ENCODE data around the gene SH3PXD2A. TPM values are rescaled to one million over a fixed set of nuclear protein-coding genes. Genes with fewer than 3 reads are reported as not detected.

The SH3PXD2A gene
- total RNA-seq, 1 donor: 3.1 TPM

DNA sequence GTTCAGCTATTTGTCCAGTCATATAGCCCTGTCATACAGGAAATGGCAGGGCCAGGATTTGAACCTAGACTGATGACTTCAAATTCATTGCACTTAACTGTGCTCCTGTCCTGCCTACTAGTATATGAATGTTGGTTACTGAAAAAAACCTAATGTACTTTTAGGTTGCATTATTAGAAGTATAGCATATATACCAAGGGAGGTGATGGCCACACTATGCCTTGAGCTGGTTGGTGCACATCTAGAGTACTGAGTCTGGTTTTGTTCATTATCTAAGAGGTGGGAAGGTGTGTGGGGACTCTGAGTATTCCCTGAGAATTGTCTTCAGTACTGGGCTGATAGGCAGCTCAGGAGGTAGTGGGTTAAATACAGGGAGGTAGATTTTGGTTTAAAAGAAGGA is 273.9 kb downstream of the SH3PXD2A start:
- Histone ChIP-seq H3K27me3 (ENCODE audit: insufficient read depth, low read length) (no peaks in the 10 kb centered on the region), H3K4me3 (ENCODE audit: low read length) (no peak overlapping the region), H3K4me1 (ENCODE audit: insufficient read depth, low read length) (peaks cover 19% of the 10 kb centered on the region), H3K9me3 (ENCODE audit: low read depth, low read length) (no peaks in the 10 kb centered on the region)

- H3K4me1 ChIP-seq (ENCODE audit: insufficient read depth, low read length): peaks cover 19% of the 10 kb centered on the region
- no peak overlapping the region for H3K4me3 ChIP-seq (ENCODE audit: low read length)
- no peaks in the 10 kb centered on the region for H3K27me3 ChIP-seq (ENCODE audit: insufficient read depth, low read length)
- no peaks in the 10 kb centered on the region for H3K9me3 ChIP-seq (ENCODE audit: low read depth, low read length)
Measured at GRCh38 chr10:103580430-103580829, 274.9 kb downstream of the SH3PXD2A start.

DNA sequence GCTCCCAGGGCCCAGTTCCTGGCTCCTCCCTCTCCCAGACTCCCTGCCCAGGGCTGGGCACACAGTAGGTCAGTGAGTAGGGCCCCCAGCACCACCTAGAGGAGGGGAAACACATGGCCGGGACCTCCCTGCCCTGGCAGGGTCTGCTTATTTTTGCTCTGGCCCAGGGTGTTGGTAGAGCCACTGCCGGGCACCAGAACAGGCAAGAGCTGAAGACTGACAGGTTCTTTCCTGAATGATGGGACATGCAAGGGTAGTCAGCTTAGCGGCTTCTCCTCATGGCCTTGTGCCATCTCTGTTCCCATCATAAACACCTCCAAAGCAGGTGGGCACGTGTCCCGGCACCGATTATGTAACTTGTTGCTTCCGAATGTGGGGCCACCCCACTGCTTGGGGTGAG is 275.4 kb downstream of the SH3PXD2A start:
- H3K4me1 ChIP-seq (ENCODE audit: insufficient read depth, low read length): peaks cover 17% of the 10 kb centered on the region
- no peak overlapping the region for H3K4me3 ChIP-seq (ENCODE audit: low read length)
- no peaks in the 10 kb centered on the region for H3K27me3 ChIP-seq (ENCODE audit: insufficient read depth, low read length)
- no peaks in the 10 kb centered on the region for H3K9me3 ChIP-seq (ENCODE audit: low read depth, low read length)

DNA sequence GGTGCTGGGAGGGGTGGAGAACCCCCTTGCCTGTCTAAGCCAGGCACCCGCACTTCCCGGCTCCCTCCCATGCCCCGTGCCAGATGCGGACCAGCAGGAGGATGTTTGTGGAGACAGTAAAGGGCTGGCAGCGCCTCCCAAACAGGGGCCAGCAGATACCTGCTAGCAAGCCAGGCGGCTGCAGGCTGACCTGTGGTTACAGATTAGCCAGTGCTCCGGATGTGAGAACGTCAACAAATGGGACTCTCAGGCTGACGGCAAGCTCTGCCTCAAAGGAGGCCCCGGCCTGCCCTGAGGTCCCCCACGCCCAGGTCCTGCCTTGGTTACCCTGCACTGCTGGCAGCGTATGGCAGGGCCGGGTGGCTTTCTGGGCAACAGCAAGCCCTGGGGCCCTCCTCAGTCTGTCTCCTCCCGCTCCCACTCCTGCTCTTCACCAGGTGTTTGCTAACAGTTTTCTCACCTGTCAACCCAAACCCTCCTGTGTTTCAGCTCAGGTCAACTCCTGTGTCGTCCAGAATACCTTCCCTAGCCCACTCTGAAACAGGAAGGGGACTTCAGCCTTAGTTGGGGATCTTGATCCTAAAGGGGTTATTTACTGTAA is 276.5 kb downstream of the SH3PXD2A start:
- peaks cover 6% of the 10 kb centered on the region for H3K4me1 ChIP-seq (ENCODE audit: insufficient read depth, low read length)
- H3K27me3 ChIP-seq (ENCODE audit: insufficient read depth, low read length): no peaks in the 10 kb centered on the region
- H3K9me3 ChIP-seq (ENCODE audit: low read depth, low read length): no peaks in the 10 kb centered on the region
- no peak overlapping the region for H3K4me3 ChIP-seq (ENCODE audit: low read length)

DNA sequence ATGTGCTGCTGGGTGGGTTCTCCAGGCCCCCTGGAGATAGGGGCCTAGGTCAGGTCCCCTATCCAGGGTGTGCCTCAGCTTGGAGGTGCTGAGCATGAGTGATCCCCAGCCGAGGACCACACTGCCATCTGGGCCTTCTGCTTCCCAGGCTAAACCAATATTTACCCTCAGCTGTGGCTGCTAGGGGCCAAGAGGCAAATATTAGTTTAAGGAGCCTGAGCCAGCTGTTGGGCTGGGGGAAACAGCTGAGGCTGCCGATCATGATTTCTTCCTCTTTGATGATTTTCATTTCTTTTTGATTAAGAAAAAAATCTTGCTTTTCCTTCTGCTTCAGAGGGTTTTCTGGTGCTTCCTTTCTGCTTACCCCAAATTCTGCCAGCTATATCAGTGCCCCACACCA is 278.5 kb downstream of the SH3PXD2A start:
- no peaks in the 10 kb centered on the region for H3K4me1 ChIP-seq (ENCODE audit: insufficient read depth, low read length)
- no peaks in the 10 kb centered on the region for H3K27me3 ChIP-seq (ENCODE audit: insufficient read depth, low read length)
- H3K9me3 ChIP-seq (ENCODE audit: low read depth, low read length): no peaks in the 10 kb centered on the region
- H3K4me3 ChIP-seq (ENCODE audit: low read length): no peak overlapping the region

DNA sequence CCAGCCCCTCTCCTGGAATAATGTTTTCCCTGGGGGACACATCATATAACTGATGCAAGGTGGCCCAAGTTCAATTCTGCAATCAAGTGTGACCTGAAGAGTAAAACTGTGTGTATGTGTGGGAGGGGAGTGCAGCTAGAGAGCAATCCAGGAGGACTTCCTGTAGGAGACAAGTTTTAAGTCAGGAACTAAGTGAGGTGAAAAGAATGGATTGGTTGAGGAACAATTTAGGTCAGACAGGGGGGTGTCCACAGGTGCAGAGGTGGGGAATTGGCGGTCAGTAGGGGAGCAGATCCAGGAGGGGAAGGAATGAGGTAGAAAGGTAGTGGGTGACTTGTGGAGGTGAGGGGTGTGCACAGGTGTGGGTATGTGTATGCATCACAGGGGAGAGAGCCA is 279.3 kb downstream of the SH3PXD2A start:
- no peaks in the 10 kb centered on the region for H3K27me3 ChIP-seq (ENCODE audit: insufficient read depth, low read length)
- H3K4me3 ChIP-seq (ENCODE audit: low read length): no peak overlapping the region
- no peaks in the 10 kb centered on the region for H3K9me3 ChIP-seq (ENCODE audit: low read depth, low read length)
- H3K4me1 ChIP-seq (ENCODE audit: insufficient read depth, low read length): no peaks in the 10 kb centered on the region

- Histone ChIP-seq H3K9me3 (ENCODE audit: low read depth, low read length) (no peaks in the 10 kb centered on the region), H3K4me3 (ENCODE audit: low read length) (no peak overlapping the region), H3K4me1 (ENCODE audit: insufficient read depth, low read length) (no peaks in the 10 kb centered on the region), H3K27me3 (ENCODE audit: insufficient read depth, low read length) (no peaks in the 10 kb centered on the region)
Measured at GRCh38 chr10:103575416-103576075, 279.8 kb downstream of the SH3PXD2A start.

GRCh38 chr10:103574097-103575061 is 281.0 kb downstream of the SH3PXD2A start:
- Histone ChIP-seq H3K9me3 (ENCODE audit: low read depth, low read length) (no peaks in the 10 kb centered on the region), H3K4me3 (ENCODE audit: low read length) (no peak overlapping the region), H3K27me3 (ENCODE audit: insufficient read depth, low read length) (no peaks in the 10 kb centered on the region), H3K4me1 (ENCODE audit: insufficient read depth, low read length) (no peaks in the 10 kb centered on the region)

DNA sequence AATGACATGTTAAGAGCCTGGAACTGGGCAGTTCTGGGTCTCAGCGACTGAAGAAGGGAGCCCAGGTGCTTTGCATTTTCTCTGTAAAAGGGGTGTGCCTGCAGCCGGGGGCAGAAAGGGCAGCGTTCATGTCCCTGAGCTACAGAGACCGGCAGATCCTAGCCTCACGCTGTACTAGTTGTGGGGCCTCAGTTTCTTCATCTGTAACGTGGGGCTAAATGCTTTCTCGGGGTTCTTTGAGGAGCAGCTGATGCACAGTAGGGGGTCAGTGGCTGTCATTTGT is 282.2 kb downstream of the SH3PXD2A start:
- Histone ChIP-seq H3K4me1 (ENCODE audit: insufficient read depth, low read length) (no peaks in the 10 kb centered on the region), H3K27me3 (ENCODE audit: insufficient read depth, low read length) (no peaks in the 10 kb centered on the region), H3K4me3 (ENCODE audit: low read length) (no peak overlapping the region), H3K9me3 (ENCODE audit: low read depth, low read length) (no peaks in the 10 kb centered on the region)

DNA sequence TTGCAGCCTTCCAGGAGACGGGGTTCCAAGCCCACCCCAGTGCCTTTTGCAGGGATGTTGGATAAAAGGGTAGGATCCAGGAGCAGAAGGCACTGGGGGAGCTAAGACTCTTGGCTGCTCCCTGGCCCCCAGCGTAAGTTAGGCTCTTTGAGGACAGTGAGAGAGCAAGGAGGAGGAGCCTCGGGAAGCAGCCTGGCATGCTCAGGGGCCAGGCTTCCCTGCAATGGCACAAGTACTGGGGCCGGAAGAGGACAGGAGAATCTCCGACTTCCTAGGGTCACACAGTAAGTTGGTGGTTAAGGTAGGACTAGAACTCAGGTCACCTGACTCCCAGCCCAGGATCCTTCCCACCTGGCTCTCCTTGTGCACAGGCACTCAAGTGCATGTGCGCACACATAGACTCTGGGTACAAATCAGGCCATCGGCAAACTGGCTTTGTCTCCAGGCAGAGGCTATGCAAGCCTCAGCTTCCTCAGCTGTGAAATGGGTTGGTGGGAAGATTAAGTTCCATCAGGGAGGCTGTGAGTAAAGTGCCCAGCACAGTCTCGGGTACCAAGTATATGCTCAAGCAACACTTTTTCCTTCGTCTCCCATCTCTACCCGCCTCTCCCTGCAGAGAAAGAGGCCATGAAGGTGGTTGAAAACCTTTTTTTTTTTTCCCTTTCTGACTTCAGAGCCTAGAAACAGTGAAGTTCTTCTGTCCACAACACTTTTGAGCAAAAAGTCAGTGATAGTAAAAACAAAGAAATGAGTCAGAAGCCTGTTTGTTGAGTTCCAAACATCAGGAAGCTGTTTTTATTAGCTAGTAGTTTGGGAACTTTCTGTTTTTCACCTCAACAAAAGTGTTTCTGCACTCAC is 282.8 kb downstream of the SH3PXD2A start:
- Histone ChIP-seq H3K4me3 (ENCODE audit: low read length) (no peak overlapping the region), H3K27me3 (ENCODE audit: insufficient read depth, low read length) (no peaks in the 10 kb centered on the region), H3K9me3 (ENCODE audit: low read depth, low read length) (no peaks in the 10 kb centered on the region), H3K4me1 (ENCODE audit: insufficient read depth, low read length) (no peaks in the 10 kb centered on the region)

DNA sequence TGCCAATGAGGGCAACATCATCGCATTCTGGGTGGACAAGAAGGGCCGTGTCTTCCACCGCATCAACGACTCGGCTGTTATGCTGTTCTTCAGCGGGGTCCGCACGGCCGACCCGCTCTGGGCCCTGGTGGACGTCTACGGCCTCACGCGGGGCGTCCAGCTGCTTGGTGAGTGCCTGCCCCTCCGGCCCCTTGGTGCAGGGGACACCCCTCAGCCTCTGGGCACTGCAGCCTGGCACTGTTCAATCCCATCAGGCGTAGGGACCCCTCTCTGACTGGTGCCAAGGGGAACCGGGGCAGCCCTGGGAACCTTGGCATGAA is 283.8 kb downstream of the SH3PXD2A start:
- Histone ChIP-seq H3K4me1 (ENCODE audit: insufficient read depth, low read length) (no peaks in the 10 kb centered on the region), H3K9me3 (ENCODE audit: low read depth, low read length) (no peaks in the 10 kb centered on the region), H3K4me3 (ENCODE audit: low read length) (no peak overlapping the region), H3K27me3 (ENCODE audit: insufficient read depth, low read length) (no peaks in the 10 kb centered on the region)

DNA sequence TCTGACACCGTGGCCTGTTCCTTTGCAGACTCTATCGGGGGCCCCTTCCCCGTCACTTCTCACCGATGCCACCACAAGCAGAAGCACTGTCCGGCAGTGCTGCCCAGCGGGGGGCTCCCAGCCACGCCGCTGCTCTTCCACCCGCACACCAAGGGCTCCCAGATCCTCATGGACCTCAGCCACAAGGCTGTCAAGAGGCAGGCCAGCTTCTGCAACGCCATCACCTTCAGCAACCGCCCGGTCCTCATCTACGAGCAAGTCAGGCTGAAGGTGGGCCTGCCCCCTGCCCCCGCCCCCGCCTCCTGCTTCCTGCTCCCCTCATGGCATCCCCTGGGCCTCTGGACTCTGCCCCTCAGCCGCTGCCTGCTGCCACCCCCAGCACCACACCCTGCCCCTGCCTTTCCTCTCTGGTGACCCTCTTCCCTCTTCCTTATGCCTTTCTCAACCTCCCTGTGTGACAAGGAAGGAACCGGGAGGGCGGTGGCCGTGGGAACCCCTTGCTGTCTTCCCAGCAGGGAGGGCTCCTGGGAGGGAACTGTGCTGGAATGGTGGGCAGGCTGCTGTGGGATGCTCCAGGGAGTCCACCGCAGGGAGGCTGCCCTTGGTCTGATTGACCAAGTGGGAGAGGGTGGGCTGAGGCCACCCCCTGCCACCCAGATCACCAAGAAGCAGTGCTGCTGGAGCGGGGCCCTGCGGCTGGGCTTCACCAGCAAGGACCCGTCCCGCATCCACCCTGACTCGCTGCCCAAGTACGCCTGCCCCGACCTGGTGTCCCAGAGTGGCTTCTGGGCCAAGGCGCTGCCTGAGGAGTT is 284.3 kb downstream of the SH3PXD2A start:
- Histone ChIP-seq H3K4me3 (ENCODE audit: low read length) (no peak overlapping the region), H3K27me3 (ENCODE audit: insufficient read depth, low read length) (no peaks in the 10 kb centered on the region), H3K9me3 (ENCODE audit: low read depth, low read length) (no peaks in the 10 kb centered on the region), H3K4me1 (ENCODE audit: insufficient read depth, low read length) (no peaks in the 10 kb centered on the region)

- Histone ChIP-seq H3K4me3 (ENCODE audit: low read length) (no peak overlapping the region), H3K4me1 (ENCODE audit: insufficient read depth, low read length) (no peaks in the 10 kb centered on the region), H3K9me3 (ENCODE audit: low read depth, low read length) (no peaks in the 10 kb centered on the region), H3K27me3 (ENCODE audit: insufficient read depth, low read length) (no peaks in the 10 kb centered on the region)
Measured at GRCh38 chr10:103569896-103570295, 285.5 kb downstream of the SH3PXD2A start.

GRCh38 chr10:103568505-103568904 is 286.9 kb downstream of the SH3PXD2A start:
- Histone ChIP-seq H3K4me3 (ENCODE audit: low read length) (no peak overlapping the region), H3K27me3 (ENCODE audit: insufficient read depth, low read length) (no peaks in the 10 kb centered on the region), H3K9me3 (ENCODE audit: low read depth, low read length) (no peaks in the 10 kb centered on the region), H3K4me1 (ENCODE audit: insufficient read depth, low read length) (no peaks in the 10 kb centered on the region)

All from mononuclear cell (primary cell).